Putamen (tissue), 1 donor: ENCODE measurements around the gene XDH.

Experiments used
- DNase-seq: peaks from one replicate; pipeline ENCODE4 v3.0.0-alpha.2; 2016; ENCODE audit warnings: low spot score

XDH gene

GRCh38 chr2:31414601-31415241, at the start of gene XDH:
Gene XDH, minus strand, starts transcription at chr2:31414742. Its CDS starts 76 bp downstream, at chr2:31414666.
- DNase-seq = peak; percentile 17

GRCh38 chr2:31457651-31458050, 43.1 kb upstream of the XDH start:
- no peak for DNase-seq

GRCh38 chr2:31446848-31447247, 32.3 kb upstream of the XDH start:
- DNase-seq = no peak

- no peak for DNase-seq
These were observed 27.8 kb upstream of the XDH start for GRCh38 chr2:31442376-31442775.

- no peak for DNase-seq
These were observed 26.2 kb upstream of the XDH start for GRCh38 chr2:31440764-31441163.

GRCh38 chr2:31434911-31435310, 20.4 kb upstream of the XDH start:
- DNase-seq = no peak

- no peak for DNase-seq
These were observed 19.0 kb upstream of the XDH start for GRCh38 chr2:31433541-31433940.

GRCh38 chr2:31430439-31431165, 16.1 kb upstream of the XDH start:
- no peak for DNase-seq

- no peak for DNase-seq
These were observed 15.4 kb upstream of the XDH start for GRCh38 chr2:31429759-31430438.

- no peak for DNase-seq
These were observed 14.5 kb upstream of the XDH start for GRCh38 chr2:31429040-31429439.

- DNase-seq = no peak
These were observed 13.5 kb upstream of the XDH start for GRCh38 chr2:31428001-31428418.

- no peak for DNase-seq
These were observed 11.6 kb upstream of the XDH start for GRCh38 chr2:31426096-31426495.

GRCh38 chr2:31421634-31422033, 7.1 kb upstream of the XDH start:
- DNase-seq = no peak

- DNase-seq = no peak
These were observed 6.4 kb upstream of the XDH start for GRCh38 chr2:31420936-31421335.

- DNase-seq = no peak
These were observed 4.8 kb upstream of the XDH start for GRCh38 chr2:31419386-31419785.

- DNase-seq = no peak
These were observed 879 bp upstream of the XDH start for GRCh38 chr2:31415421-31415820.

- no peak for DNase-seq
These were observed 536 bp downstream of the XDH start for GRCh38 chr2:31413862-31414550.

GRCh38 chr2:31413025-31413424, 1.5 kb downstream of the XDH start:
- DNase-seq = no peak

GRCh38 chr2:31411771-31412170, 2.8 kb downstream of the XDH start:
- no peak for DNase-seq

GRCh38 chr2:31406593-31407385, 7.8 kb downstream of the XDH start:
- DNase-seq = peak; percentile 64

GRCh38 chr2:31404827-31405226, 9.7 kb downstream of the XDH start:
- DNase-seq = no peak

- DNase-seq = no peak
These were observed 10.2 kb downstream of the XDH start for GRCh38 chr2:31404302-31404701.
